K562 (cell line): ENCODE results near the gene ADPRH. TPM values are rescaled to one million over a fixed set of nuclear protein-coding genes. Genes with fewer than 3 reads are reported as not detected.
A peak's percentile ranks its signal among the peaks of the same experiment; 100 is the strongest.

Source experiments
- ATAC-seq: fragments of 200-7000 bp; cut with Tn5 transposase; 3 replicates; pipeline ENCODE4 v1.9.1; 2020; ENCODE audit warnings: moderate library complexity
- BruUV-seq: library from RNA; stranded (reverse); fragments of 400-500 nt; replicated peaks from 2 replicates; lab custom pipeline; 2021; lab: Mats Ljungman, UMichigan
- CTCF ChIA-PET: fragments of 300-600 bp; formaldehyde crosslinking; extraction: SDS; loops from one replicate; lab custom pipeline; 2021; ENCODE audit warnings: low intra/inter-chr PET ratio; lab: Yijun Ruan, JAX
- POLR2A ChIA-PET: fragments of 300-600, 350-650 bp; sonication (Branson Sonifier 250); formaldehyde crosslinking; extraction: SDS; loops from one replicate; lab custom pipeline; 2021; ENCODE audit warnings: antibody characterized with exemption, inconsistent platforms; lab: Yijun Ruan, JAX
- DNase-seq, 4 experiments: peaks; one replicate each; pipeline versions ENCODE4 v3.0.0 to v3.0.0-alpha.2; 2011 to 2018; ENCODE audit warnings: low spot score in 3 of 4, mixed read lengths in 3 of 4; ENCODE audit errors: extremely low read depth in 1 of 4
- FAIRE-seq: peaks from 2 replicates; lab custom pipeline; 2011; peaks lifted over from hg19 to GRCh38; lab: Jason Lieb, UNC
- H2AFZ ChIP-seq: 2 replicates; pipeline ENCODE4 v1.6.0; 2011; ENCODE audit warnings: low read depth, low read length, control low read depth, inconsistent platforms
- H3K27ac ChIP-seq: fragments of 200-600 bp; 3 replicates; pipeline ENCODE4 v1.8.0; 2011; ENCODE audit warnings: low read depth, mild to moderate bottlenecking, control low read depth, inconsistent platforms, low read length, moderate library complexity, mixed read lengths; ENCODE audit errors: extremely low read depth
- H3K27me3 ChIP-seq, 2 experiments: fragments of 300-600 bp in 1 of 2; 2 replicates in 1 of 2; 3 replicates in 1 of 2; pipeline versions ENCODE4 v1.6.0 to v1.8.0; 2011; ENCODE audit warnings: inconsistent platforms in 2 of 2, low read length in 2 of 2, mild to moderate bottlenecking in 1 of 2, mixed read lengths in 1 of 2, moderate library complexity in 1 of 2; ENCODE audit not compliant: control insufficient read depth in 2 of 2, insufficient read depth in 2 of 2
- H3K36me3 ChIP-seq: fragments of 300-600 bp; 3 replicates; pipeline ENCODE4 v1.8.0; 2011; ENCODE audit warnings: mild to moderate bottlenecking, low read length, inconsistent platforms; ENCODE audit not compliant: control insufficient read depth, insufficient read depth
- H3K4me1 ChIP-seq, 2 experiments: fragments of 200-600 bp in 1 of 2; replicated peaks in 1 of 2; 2 replicates in 1 of 2; 3 replicates in 1 of 2; pipeline versions ENCODE4 v1.5.1 to v1.8.0; 2011; ENCODE audit warnings: inconsistent platforms in 2 of 2, low read length in 2 of 2, mild to moderate bottlenecking in 1 of 2, mixed read lengths in 1 of 2, moderate library complexity in 1 of 2; ENCODE audit not compliant: control insufficient read depth in 2 of 2, insufficient read depth in 2 of 2
- H3K4me2 ChIP-seq: 2 replicates; pipeline ENCODE4 v1.6.1; 2011; ENCODE audit warnings: low read length, control low read depth, inconsistent platforms, mixed read lengths; ENCODE audit not compliant: insufficient read depth
- H3K4me3 ChIP-seq: fragments of 200-600 bp; sonication (generic), shearing (Covaris generic); 2 replicates; pipeline ENCODE4 v1.5.1; 2016; ENCODE audit warnings: control low read depth, inconsistent platforms
- H3K79me2 ChIP-seq: fragments of 200-600 bp; 3 replicates; pipeline ENCODE4 v1.8.0; 2011; ENCODE audit warnings: low read length, inconsistent platforms; ENCODE audit not compliant: control insufficient read depth, insufficient read depth
- H3K9ac ChIP-seq, 2 experiments: 2 replicates each; pipeline versions ENCODE4 v1.6.0 to v1.6.1; 2011; ENCODE audit warnings: low read depth in 2 of 2, low read length in 2 of 2, control low read depth in 1 of 2, inconsistent platforms in 1 of 2, mild to moderate bottlenecking in 1 of 2, mixed read lengths in 1 of 2; ENCODE audit not compliant: insufficient read depth in 1 of 2
- H3K9me1 ChIP-seq: one replicate; pipeline ENCODE4 v1.6.0; 2011; ENCODE audit warnings: inconsistent platforms, mild to moderate bottlenecking, low read length, moderate library complexity; ENCODE audit not compliant: control insufficient read depth, insufficient read depth
- H3K9me3 ChIP-seq: replicated peaks from 2 replicates; pipeline ENCODE4 v1.5.1; 2011; ENCODE audit warnings: low read depth, low read length, inconsistent platforms; ENCODE audit not compliant: control insufficient read depth, insufficient read depth
- H4K20me1 ChIP-seq: replicated peaks from 2 replicates; pipeline ENCODE4 v1.6.1; 2011; ENCODE audit warnings: low read length, inconsistent platforms, mixed read lengths; ENCODE audit not compliant: control insufficient read depth, insufficient read depth
- ATF7 ChIP-seq: fragments of 450-650 bp; IDR thresholded peaks from 2 replicates; pipeline ENCODE4 v1.7.1; 2014; ENCODE audit warnings: mild to moderate bottlenecking, moderate library complexity
- C11orf30 ChIP-seq: fragments of 450-650 bp; IDR thresholded peaks from 2 replicates; pipeline ENCODE4 v1.6.1; 2016; ENCODE audit warnings: low read depth, mild to moderate bottlenecking
- CEBPG ChIP-seq, 3 experiments: fragments of 200-800 bp in 1 of 3; sonication (Bioruptor generic) in 1 of 3; sonication (generic) in 1 of 3; formaldehyde crosslinking in 1 of 3; IDR thresholded peaks in 2 of 3; conservative IDR thresholded peaks in 1 of 3; 2 replicates each; pipeline versions ENCODE4 v1.6.1 to v1.8.0; 2016 to 2022; ENCODE audit warnings: missing compliant biosample characterization in 2 of 3, missing genetic modification characterization in 2 of 3, mild to moderate bottlenecking in 1 of 3, missing genetic modification reagents in 1 of 3
- FOXM1 ChIP-seq, 2 experiments: fragments of 450-650 bp in 1 of 2; sonication (generic) in 1 of 2; formaldehyde crosslinking in 1 of 2; IDR thresholded peaks; 2 replicates each; pipeline versions ENCODE4 v1.6.1 to v1.9.0; 2017 to 2022; ENCODE audit warnings: low read depth in 2 of 2, mild to moderate bottlenecking in 2 of 2, missing genetic modification reagents in 1 of 2, moderate library complexity in 1 of 2
- JUND ChIP-seq, 2 experiments: IDR thresholded peaks; 2 replicates in 1 of 2; 3 replicates in 1 of 2; pipeline ENCODE4 v1.6.1; 2011; ENCODE audit warnings: borderline replicate concordance in 2 of 2, low read depth in 2 of 2, low read length in 2 of 2, improper control_type of control experiment in 1 of 2, missing biosample characterization in 1 of 2, missing genetic modification characterization in 1 of 2, missing genetic modification reagents in 1 of 2
- L3MBTL2 ChIP-seq: fragments of 450-650 bp; IDR thresholded peaks from 2 replicates; pipeline ENCODE4 v1.6.1; 2016; ENCODE audit warnings: mild to moderate bottlenecking, moderate library complexity
- MAFG ChIP-seq: fragments of 450-650 bp; conservative IDR thresholded peaks from 2 replicates; pipeline ENCODE4 v1.6.1; 2016; ENCODE audit warnings: missing genetic modification characterization, missing compliant biosample characterization
- MAFK ChIP-seq: IDR thresholded peaks from 2 replicates; pipeline ENCODE4 v1.6.1; 2011; ENCODE audit warnings: low read length, improper control_type of control experiment
- NFE2 ChIP-seq: IDR thresholded peaks from 2 replicates; pipeline ENCODE4 v1.6.1; 2014; ENCODE audit warnings: antibody characterized with exemption, low read depth
- NFRKB ChIP-seq: fragments of 450-650 bp; IDR thresholded peaks from 2 replicates; pipeline ENCODE4 v1.6.1; 2016; ENCODE audit warnings: low read depth
- NR2C2 ChIP-seq, 2 experiments: fragments of 200-800 bp in 1 of 2; sonication (Bioruptor generic) in 1 of 2; sonication (generic) in 1 of 2; formaldehyde crosslinking in 1 of 2; IDR thresholded peaks; 2 replicates each; pipeline versions ENCODE4 v1.6.1 to v1.8.0; 2016 to 2022; ENCODE audit warnings: mild to moderate bottlenecking in 1 of 2, missing compliant biosample characterization in 1 of 2, missing genetic modification characterization in 1 of 2, missing genetic modification reagents in 1 of 2
- PHF8 ChIP-seq: fragments of 200-600 bp; sonication (generic); IDR thresholded peaks from 2 replicates; pipeline ENCODE4 v1.6.1; 2012; ENCODE audit warnings: mixed run types, mild to moderate bottlenecking, inconsistent platforms, low read length, moderate library complexity, borderline replicate concordance
- STAT5A ChIP-seq: IDR thresholded peaks from 2 replicates; pipeline ENCODE4 v1.6.1; 2012; ENCODE audit warnings: low read length, inconsistent platforms, borderline replicate concordance
- ZBTB12 ChIP-seq: fragments of 250-450 bp; sonication (Bioruptor Pico); IDR thresholded peaks from 2 replicates; pipeline ENCODE4 v1.4.0; 2020
- ZNF316 ChIP-seq: fragments of 450-650 bp; IDR thresholded peaks from 2 replicates; pipeline ENCODE4 v1.6.1; 2016
- ZNF584 ChIP-seq: fragments of 200-800 bp; sonication (Bioruptor generic); IDR thresholded peaks from 2 replicates; pipeline ENCODE4 v1.6.1; 2016; ENCODE audit warnings: low read depth, mild to moderate bottlenecking, missing genetic modification characterization, missing compliant biosample characterization
- ZNF766 ChIP-seq: fragments of 200-800 bp; sonication (Bioruptor generic); conservative IDR thresholded peaks from 2 replicates; pipeline ENCODE4 v1.6.1; 2016; ENCODE audit warnings: missing genetic modification characterization, missing compliant biosample characterization
- ZNF778 ChIP-seq: fragments of 450-650 bp; formaldehyde crosslinking; IDR thresholded peaks from 2 replicates; pipeline ENCODE4 v1.4.0; 2020; ENCODE audit warnings: mild to moderate bottlenecking, moderate library complexity
- WGBS: fragments of 100-300 bp; shearing (Covaris generic); methylation state at CpG from one replicate; pipeline ENCODE4 v1.1.6; 2016; ENCODE audit warnings: low coverage, mixed read lengths; ENCODE audit not compliant: insufficient coverage; ENCODE audit errors: missing lambda C conversion rate; 5-methylcytosine and 5-hydroxymethylcytosine counted together
- in situ Hi-C: fragments of 300-500 bp; cut with MboI; formaldehyde crosslinking; loops from 4 replicates; pipeline ENCODE4 v1.15.0; 2018; ENCODE audit warnings: inconsistent platforms, mixed read lengths
- intact Hi-C: fragments of 100-400 bp; cut with micrococcal nuclease; formaldehyde crosslinking; loops from 2 replicates; pipeline ENCODE4 v1.14.2; 2022
- polyA plus RNA-seq, 8 experiments: library from polyadenylated mRNA; depleted of rRNA in 4 of 8; stranded (reverse) in 5 of 8; unstranded in 3 of 8; fragments of >200 nt; fragmentation: Nextera tagmentation in 2 of 8; fragmentation: Illumina TruSeq in 1 of 8; extraction: Ambion mirVana in 2 of 8; extraction: Trizol in 1 of 8; gene quantifications; 2 replicates each; pipeline versions ENCODE4 v1.2.1 to v1.2.3, GENCODE V29; 2011 to 2014; ENCODE audit warnings: inconsistent platforms in 1 of 8, missing spikeins in 1 of 8
- total RNA-seq, 7 experiments: library from RNA; depleted of rRNA in 6 of 7; stranded (reverse); fragments of >200 nt in 6 of 7; fragmentation: Illumina TruSeq in 2 of 7; extraction: Trizol in 2 of 7; gene quantifications; 2 replicates each; pipeline versions ENCODE4 v1.2.1 to v1.2.3, GENCODE V29; 2011 to 2021; ENCODE audit warnings: low replicate concordance in 1 of 7

Gene ADPRH
- total and polyA plus RNA-seq, 9 of the 15 experiments (the other 6 are each of a cell fraction or from before 2014, with no cell fraction given) = 0.01 to 1.4 (median 0.65) TPM

- BruUV-seq = no TSS peak
- ATAC-seq (peak; percentile 66), DNase-seq (peak in 1 of 4 experiments; percentile 15), FAIRE-seq (no peak)
- Histone ChIP-seq H2AFZ (peak overlapping the region; percentile 70), H3K36me3 (no peaks in the 10 kb centered on the region), H3K27ac (no peak overlapping the region; the same call in 2 of the 3 replicates), H3K79me2 (no peaks in the 10 kb centered on the region), H3K4me2 (no peak overlapping the region), H3K9me3 (no peaks in the 10 kb centered on the region), H3K27me3 (no peaks in the 10 kb centered on the region), H4K20me1 (no peaks in the 10 kb centered on the region), H3K4me1 (peaks cover 0 to 11% of the 10 kb centered on the region in 2 experiments; a peak in 4 of 5 replicates), H3K4me3 (no peak overlapping the region), H3K9me1 (no peaks in the 10 kb centered on the region), H3K9ac (no peak overlapping the region)
- POLR2A ChIA-PET = interaction anchor here (0.7 kb wide), 1 partner anchor 9 kb away, joined by 5 read pairs; no protein-coding TSS in a partner anchor
- in situ Hi-C loops = no loop called here
- WGBS = 53% methylated on average over 8 of the region's 8 CpGs
- CTCF ChIA-PET = no interaction called here
- intact Hi-C loops = no loop called here
- no peak for TF ChIP-seq STAT5A
- peak; percentile 53; the same call in 1 of the 2 replicates for TF ChIP-seq CEBPG (CRISPR knock-in tag; IDR thresholded peaks at IDR 0.05)
- TF ChIP-seq CEBPG (tag; conservative IDR thresholded peaks at IDR 0.05 in 1 of 2, IDR thresholded peaks at IDR 0.05 in 1 of 2) = peak; percentile 79 to 84
- TF ChIP-seq ATF7 = peak; percentile 28; the same call in 1 of the 2 replicates
- 0 out of 2 replicates have a peak, but pooled peaks have one; percentile 26 for TF ChIP-seq ZNF584 (CRISPR knock-in tag)
- peak; percentile 96 for TF ChIP-seq C11orf30
- TF ChIP-seq JUND (IDR thresholded peaks at IDR 0.05; ENCODE audit: borderline replicate concordance, low read depth, low read length) = peak; percentile 25; the same call in 1 of the 2 replicates
- TF ChIP-seq JUND (tag; IDR thresholded peaks at IDR 0.05; ENCODE audit: borderline replicate concordance, low read depth, low read length) = no peak
- TF ChIP-seq FOXM1 (IDR thresholded peaks at IDR 0.05; ENCODE audit: low read depth) = no peak
- TF ChIP-seq FOXM1 (CRISPR knock-in tag; IDR thresholded peaks at IDR 0.05; ENCODE audit: low read depth) = no peak
- peak; percentile 95 for TF ChIP-seq MAFG (tag)
- no peak for TF ChIP-seq NR2C2 (CRISPR knock-in tag; IDR thresholded peaks at IDR 0.05)
- peak; percentile 67; the same call in 1 of the 2 replicates for TF ChIP-seq NR2C2 (tag; IDR thresholded peaks at IDR 0.05)
- TF ChIP-seq ZNF316 = peak; percentile 96
- TF ChIP-seq L3MBTL2 = peak; percentile 63; the same call in 1 of the 2 replicates
- TF ChIP-seq NFE2 = 0 out of 2 replicates have a peak, but pooled peaks have one; percentile 28
- TF ChIP-seq MAFK = peak; percentile 69; the same call in 1 of the 2 replicates
- no peak for TF ChIP-seq ZBTB12 (CRISPR knock-in tag)
- TF ChIP-seq ZNF778 (CRISPR knock-in tag) = no peak
- TF ChIP-seq PHF8 = no peak
- peak; percentile 32; the same call in 1 of the 2 replicates for TF ChIP-seq ZNF766
- TF ChIP-seq NFRKB = 0 out of 2 replicates have a peak, but pooled peaks have one; percentile 11
Observed at GRCh38 chr3:119630128-119630879, 51.0 kb downstream of the ADPRH start.
